Liver (tissue), 9 donors: ENCODE data around the gene BEND7. TPM values are rescaled to one million over a fixed set of nuclear protein-coding genes. Genes with fewer than 3 reads are reported as not detected.

Experiments used
- DNase-seq: peaks from one replicate; pipeline ENCODE4 v3.0.0-alpha.2; 2017; ENCODE audit warnings: low spot score
- H3K27ac ChIP-seq, 2 donors: one replicate each; pipeline ENCODE4 v1.7.0; 2013; ENCODE audit warnings: inconsistent platforms in 2 of 2, low read length in 2 of 2, control low read depth in 1 of 2, low read depth in 1 of 2, mild to moderate bottlenecking in 1 of 2
- H3K27me3 ChIP-seq, 4 donors: one replicate each; pipeline versions ENCODE4 v1.6.1 to v1.7.0; 2013; ENCODE audit warnings: low read length in 3 of 4, inconsistent platforms in 1 of 4, mild to moderate bottlenecking in 1 of 4, moderate library complexity in 1 of 4; ENCODE audit not compliant: control insufficient read depth in 4 of 4, insufficient read depth in 4 of 4
- H3K36me3 ChIP-seq, 4 donors: one replicate each; pipeline versions ENCODE4 v1.6.1 to v1.7.0; 2013; ENCODE audit warnings: low read length in 3 of 4, mild to moderate bottlenecking in 3 of 4, low read depth in 1 of 4, moderate library complexity in 1 of 4; ENCODE audit not compliant: control insufficient read depth in 4 of 4, insufficient read depth in 3 of 4
- H3K4me1 ChIP-seq, 4 donors: one replicate each; pipeline versions ENCODE4 v1.6.1 to v1.7.0; 2013; ENCODE audit warnings: low read length in 3 of 4, mild to moderate bottlenecking in 3 of 4, moderate library complexity in 1 of 4; ENCODE audit not compliant: control insufficient read depth in 4 of 4, insufficient read depth in 4 of 4
- H3K4me3 ChIP-seq, 3 donors: one replicate each; pipeline versions ENCODE4 v1.6.1 to v1.7.0; 2013; ENCODE audit warnings: low read length in 3 of 3, control low read depth in 1 of 3, low read depth in 1 of 3, mild to moderate bottlenecking in 1 of 3
- H3K9ac ChIP-seq, 2 donors: one replicate each; pipeline ENCODE4 v1.7.0; 2013; ENCODE audit warnings: low read length in 2 of 2, mild to moderate bottlenecking in 2 of 2, moderate library complexity in 2 of 2, control low read depth in 1 of 2, low read depth in 1 of 2
- H3K9me3 ChIP-seq, 4 donors: one replicate each; pipeline versions ENCODE4 v1.6.1 to v1.7.0; 2013; ENCODE audit warnings: low read length in 3 of 4; ENCODE audit not compliant: control insufficient read depth in 4 of 4
- EGR1 ChIP-seq, 2 donors: IDR thresholded peaks; 2 replicates each; pipeline ENCODE4 v1.6.1; 2016 to 2018; ENCODE audit warnings: antibody characterized with exemption in 2 of 2, low read depth in 2 of 2
- FOXA1 ChIP-seq: IDR thresholded peaks from 2 replicates; pipeline ENCODE4 v1.6.1; 2016; ENCODE audit warnings: antibody characterized with exemption
- GABPA ChIP-seq, 2 donors: IDR thresholded peaks in 1 of 2; conservative IDR thresholded peaks in 1 of 2; 2 replicates each; pipeline ENCODE4 v1.6.1; 2016; ENCODE audit warnings: antibody characterized with exemption in 2 of 2, mild to moderate bottlenecking in 1 of 2, moderate library complexity in 1 of 2
- HNF4G ChIP-seq: IDR thresholded peaks from 2 replicates; pipeline ENCODE4 v1.6.1; 2016; ENCODE audit warnings: antibody characterized with exemption
- JUND ChIP-seq, 2 donors: IDR thresholded peaks; 2 replicates each; pipeline ENCODE4 v1.6.1; 2016; ENCODE audit warnings: antibody characterized with exemption in 2 of 2
- NR2F2 ChIP-seq: IDR thresholded peaks from 2 replicates; pipeline ENCODE4 v1.6.1; 2016; ENCODE audit warnings: antibody characterized with exemption
- RAD21 ChIP-seq, 2 donors: IDR thresholded peaks; 2 replicates each; pipeline ENCODE4 v1.6.1; 2016; ENCODE audit warnings: antibody characterized with exemption in 2 of 2, mild to moderate bottlenecking in 2 of 2
- RXRA ChIP-seq, 2 donors: IDR thresholded peaks; 2 replicates each; pipeline ENCODE4 v1.6.1; 2017 to 2018; ENCODE audit warnings: antibody characterized with exemption in 2 of 2, mild to moderate bottlenecking in 1 of 2
- SP1 ChIP-seq: IDR thresholded peaks from 2 replicates; pipeline ENCODE4 v1.6.1; 2018; ENCODE audit warnings: antibody characterized with exemption, mild to moderate bottlenecking
- TAF1 ChIP-seq: conservative IDR thresholded peaks from 2 replicates; pipeline ENCODE4 v1.6.1; 2016; ENCODE audit warnings: antibody characterized with exemption, mild to moderate bottlenecking
- YY1 ChIP-seq: IDR thresholded peaks from 2 replicates; pipeline ENCODE4 v1.6.1; 2016; ENCODE audit warnings: antibody characterized with exemption, mild to moderate bottlenecking
- WGBS: extraction: QIAGEN DNeasy Blood & Tissue Kit; methylation state at CpG from one replicate; pipeline ENCODE4 v1.1.7; 2013; 5-methylcytosine and 5-hydroxymethylcytosine counted together
- polyA plus RNA-seq, 2 donors: library from polyadenylated mRNA; stranded (reverse) in 1 of 2; unstranded in 1 of 2; fragments of 200-250 nt in 1 of 2; fragments of >200 nt in 1 of 2; fragmentation: Nextera tagmentation in 1 of 2; extraction: Ambion mirVana in 1 of 2; gene quantifications; one replicate each; pipeline versions ENCODE4 v1.2.1 to v1.2.3, GENCODE V29; 2013 to 2015
- total RNA-seq, 2 donors: library from RNA; depleted of rRNA; stranded (reverse); fragments of >200 nt; gene quantifications; one replicate each; pipeline ENCODE4 v1.2.3, GENCODE V29; 2014
- TF ChIP-seq, protein P1 (sequence below): IDR thresholded peaks from 2 replicates; pipeline ENCODE4 v1.6.1; 2016; ENCODE audit warnings: antibody characterized with exemption
- TF ChIP-seq, protein P2 (sequence below): fragments of 150-350 bp; IDR thresholded peaks from 2 replicates; pipeline ENCODE4 v1.5.1; 2017; ENCODE audit warnings: improper control_type of control experiment, low read depth, low read length; ENCODE audit not compliant: missing input control
- TF ChIP-seq, protein P3 (sequence below): IDR thresholded peaks from 2 replicates; pipeline ENCODE4 v1.6.1; 2016; ENCODE audit warnings: antibody characterized with exemption
- TF ChIP-seq, protein P4 (sequence below): IDR thresholded peaks from 2 replicates; pipeline ENCODE4 v1.6.1; 2016; ENCODE audit warnings: antibody characterized with exemption, mild to moderate bottlenecking
- TF ChIP-seq, protein P5 (sequence below): IDR thresholded peaks from 2 replicates; pipeline ENCODE4 v1.6.1; 2016; ENCODE audit warnings: antibody characterized with exemption
- donor health status: healthy.
- donor health status: healthy.
- donor health status: healthy.
- donor health status: healthy.
- donor health status: healthy.

BEND7 gene
- total and polyA plus RNA-seq, 4 donors, result 4.1 to 10.1 (median 5.5) TPM

DNA sequence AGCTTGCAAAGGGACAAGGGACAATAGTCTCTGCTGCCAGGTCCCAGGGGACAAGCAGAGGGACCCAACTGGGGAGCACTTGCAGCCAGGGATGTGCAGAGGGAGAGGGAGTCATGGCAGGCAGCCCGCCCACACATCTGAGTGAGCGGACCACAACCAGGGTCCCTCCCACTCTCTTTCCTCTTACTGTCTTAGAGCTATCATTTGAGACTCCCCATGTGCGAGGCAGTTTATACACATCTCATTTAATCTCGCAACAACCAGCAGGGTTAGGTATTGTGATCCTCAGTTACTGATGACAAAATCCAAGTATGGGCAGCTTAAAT, 70.2 kb downstream of the BEND7 start:
- H3K4me1 ChIP-seq, result no peaks in the 10 kb centered on the region
- no peaks in the 10 kb centered on the region for H3K27me3 ChIP-seq
- no peak overlapping the region for H3K27ac ChIP-seq
- no peak for DNase-seq
- H3K36me3 ChIP-seq, result peaks cover 0 to 2% (median 0%) of the 10 kb centered on the region in 4 donors
- 94% methylated on average over 4 of the region's 4 CpGs for WGBS
- TF ChIP-seq FOXA1 (no peak), GABPA (IDR thresholded peaks at IDR 0.05 in 1 of 2, conservative IDR thresholded peaks at IDR 0.05 in 1 of 2) (no peak), HNF4G (no peak), YY1 (no peak), RAD21 (IDR thresholded peaks at IDR 0.05) (no peak), RXRA (IDR thresholded peaks at IDR 0.05) (no peak), JUND (IDR thresholded peaks at IDR 0.05) (no peak), EGR1 (IDR thresholded peaks at IDR 0.05; ENCODE audit: low read depth in 2 of 2) (no peak), SP1 (no peak), NR2F2 (no peak), TAF1 (no peak)
- TF ChIP-seq, protein P1, sequence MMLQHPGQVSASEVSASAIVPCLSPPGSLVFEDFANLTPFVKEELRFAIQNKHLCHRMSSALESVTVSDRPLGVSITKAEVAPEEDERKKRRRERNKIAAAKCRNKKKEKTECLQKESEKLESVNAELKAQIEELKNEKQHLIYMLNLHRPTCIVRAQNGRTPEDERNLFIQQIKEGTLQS, result no peak
- TF ChIP-seq, protein P2, sequence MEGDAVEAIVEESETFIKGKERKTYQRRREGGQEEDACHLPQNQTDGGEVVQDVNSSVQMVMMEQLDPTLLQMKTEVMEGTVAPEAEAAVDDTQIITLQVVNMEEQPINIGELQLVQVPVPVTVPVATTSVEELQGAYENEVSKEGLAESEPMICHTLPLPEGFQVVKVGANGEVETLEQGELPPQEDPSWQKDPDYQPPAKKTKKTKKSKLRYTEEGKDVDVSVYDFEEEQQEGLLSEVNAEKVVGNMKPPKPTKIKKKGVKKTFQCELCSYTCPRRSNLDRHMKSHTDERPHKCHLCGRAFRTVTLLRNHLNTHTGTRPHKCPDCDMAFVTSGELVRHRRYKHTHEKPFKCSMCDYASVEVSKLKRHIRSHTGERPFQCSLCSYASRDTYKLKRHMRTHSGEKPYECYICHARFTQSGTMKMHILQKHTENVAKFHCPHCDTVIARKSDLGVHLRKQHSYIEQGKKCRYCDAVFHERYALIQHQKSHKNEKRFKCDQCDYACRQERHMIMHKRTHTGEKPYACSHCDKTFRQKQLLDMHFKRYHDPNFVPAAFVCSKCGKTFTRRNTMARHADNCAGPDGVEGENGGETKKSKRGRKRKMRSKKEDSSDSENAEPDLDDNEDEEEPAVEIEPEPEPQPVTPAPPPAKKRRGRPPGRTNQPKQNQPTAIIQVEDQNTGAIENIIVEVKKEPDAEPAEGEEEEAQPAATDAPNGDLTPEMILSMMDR, result no peak
- TF ChIP-seq, protein P3, sequence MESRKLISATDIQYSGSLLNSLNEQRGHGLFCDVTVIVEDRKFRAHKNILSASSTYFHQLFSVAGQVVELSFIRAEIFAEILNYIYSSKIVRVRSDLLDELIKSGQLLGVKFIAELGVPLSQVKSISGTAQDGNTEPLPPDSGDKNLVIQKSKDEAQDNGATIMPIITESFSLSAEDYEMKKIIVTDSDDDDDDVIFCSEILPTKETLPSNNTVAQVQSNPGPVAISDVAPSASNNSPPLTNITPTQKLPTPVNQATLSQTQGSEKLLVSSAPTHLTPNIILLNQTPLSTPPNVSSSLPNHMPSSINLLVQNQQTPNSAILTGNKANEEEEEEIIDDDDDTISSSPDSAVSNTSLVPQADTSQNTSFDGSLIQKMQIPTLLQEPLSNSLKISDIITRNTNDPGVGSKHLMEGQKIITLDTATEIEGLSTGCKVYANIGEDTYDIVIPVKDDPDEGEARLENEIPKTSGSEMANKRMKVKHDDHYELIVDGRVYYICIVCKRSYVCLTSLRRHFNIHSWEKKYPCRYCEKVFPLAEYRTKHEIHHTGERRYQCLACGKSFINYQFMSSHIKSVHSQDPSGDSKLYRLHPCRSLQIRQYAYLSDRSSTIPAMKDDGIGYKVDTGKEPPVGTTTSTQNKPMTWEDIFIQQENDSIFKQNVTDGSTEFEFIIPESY, result no peak
- TF ChIP-seq, protein P4, sequence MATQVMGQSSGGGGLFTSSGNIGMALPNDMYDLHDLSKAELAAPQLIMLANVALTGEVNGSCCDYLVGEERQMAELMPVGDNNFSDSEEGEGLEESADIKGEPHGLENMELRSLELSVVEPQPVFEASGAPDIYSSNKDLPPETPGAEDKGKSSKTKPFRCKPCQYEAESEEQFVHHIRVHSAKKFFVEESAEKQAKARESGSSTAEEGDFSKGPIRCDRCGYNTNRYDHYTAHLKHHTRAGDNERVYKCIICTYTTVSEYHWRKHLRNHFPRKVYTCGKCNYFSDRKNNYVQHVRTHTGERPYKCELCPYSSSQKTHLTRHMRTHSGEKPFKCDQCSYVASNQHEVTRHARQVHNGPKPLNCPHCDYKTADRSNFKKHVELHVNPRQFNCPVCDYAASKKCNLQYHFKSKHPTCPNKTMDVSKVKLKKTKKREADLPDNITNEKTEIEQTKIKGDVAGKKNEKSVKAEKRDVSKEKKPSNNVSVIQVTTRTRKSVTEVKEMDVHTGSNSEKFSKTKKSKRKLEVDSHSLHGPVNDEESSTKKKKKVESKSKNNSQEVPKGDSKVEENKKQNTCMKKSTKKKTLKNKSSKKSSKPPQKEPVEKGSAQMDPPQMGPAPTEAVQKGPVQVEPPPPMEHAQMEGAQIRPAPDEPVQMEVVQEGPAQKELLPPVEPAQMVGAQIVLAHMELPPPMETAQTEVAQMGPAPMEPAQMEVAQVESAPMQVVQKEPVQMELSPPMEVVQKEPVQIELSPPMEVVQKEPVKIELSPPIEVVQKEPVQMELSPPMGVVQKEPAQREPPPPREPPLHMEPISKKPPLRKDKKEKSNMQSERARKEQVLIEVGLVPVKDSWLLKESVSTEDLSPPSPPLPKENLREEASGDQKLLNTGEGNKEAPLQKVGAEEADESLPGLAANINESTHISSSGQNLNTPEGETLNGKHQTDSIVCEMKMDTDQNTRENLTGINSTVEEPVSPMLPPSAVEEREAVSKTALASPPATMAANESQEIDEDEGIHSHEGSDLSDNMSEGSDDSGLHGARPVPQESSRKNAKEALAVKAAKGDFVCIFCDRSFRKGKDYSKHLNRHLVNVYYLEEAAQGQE, result no peak
- TF ChIP-seq, protein P5, sequence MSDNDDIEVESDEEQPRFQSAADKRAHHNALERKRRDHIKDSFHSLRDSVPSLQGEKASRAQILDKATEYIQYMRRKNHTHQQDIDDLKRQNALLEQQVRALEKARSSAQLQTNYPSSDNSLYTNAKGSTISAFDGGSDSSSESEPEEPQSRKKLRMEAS, result no peak
- no peak overlapping the region for H3K9ac ChIP-seq
- H3K9me3 ChIP-seq, result no peaks in the 10 kb centered on the region
- no peak overlapping the region for H3K4me3 ChIP-seq
